ENCODE data around the gene MAP2K6.

- no peak for TF ChIP-seq POLR2AphosphoS5 (IDR thresholded peaks at IDR 0.05)
- no peak for TF ChIP-seq POLR2A (IDR thresholded peaks at IDR 0.05)
Measured at GRCh38 chr17:69596141-69596540, 181.6 kb downstream of the MAP2K6 start.

Data from spleen (tissue), 3 donors.